ENCODE measurements around the gene APBB1. TPM values are rescaled to one million over a fixed set of nuclear protein-coding genes. Genes with fewer than 3 reads are reported as not detected.

APBB1 gene
- total and polyA plus RNA-seq, 2 of the 4 experiments (the other 2 are of a cell fraction) = 39.4 to 44.1 TPM

DNA sequence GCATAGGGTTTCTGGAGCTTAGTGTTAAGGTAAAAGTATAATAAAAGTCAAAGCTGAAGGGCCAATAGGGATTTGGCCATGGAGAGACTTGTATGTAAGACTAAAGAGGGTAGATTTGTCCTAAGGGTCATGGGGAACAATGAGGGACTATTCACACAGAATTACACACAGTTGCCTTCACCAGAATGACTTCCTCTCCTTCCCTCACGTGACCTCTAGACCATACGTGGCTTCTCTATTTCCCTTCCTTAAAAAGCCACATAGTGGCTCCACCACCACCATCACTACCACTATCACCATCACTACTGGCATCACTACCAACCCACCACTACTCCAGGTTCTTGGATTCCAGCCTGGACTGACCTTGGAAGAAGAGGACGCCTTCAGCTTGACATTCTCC, 19.1 kb upstream of the APBB1 start:
- no peak overlapping the region for H3K4ac ChIP-seq (ENCODE audit: low read depth, low read length)
- DNase-seq = no peak
- H2BK5ac ChIP-seq (ENCODE audit: low read depth, low read length, poor library complexity, severe bottlenecking) = no peak overlapping the region
- no peak overlapping the region for H3K4me2 ChIP-seq (ENCODE audit: low read depth, low read length)
- H3K18ac ChIP-seq (ENCODE audit: low read depth, low read length) = no peak overlapping the region
- no peak overlapping the region for H3K56ac ChIP-seq (ENCODE audit: extremely low read depth, insufficient read depth, low read length)
- H3K36me3 ChIP-seq (ENCODE audit: control insufficient read depth, insufficient read depth, low read length) = no peaks in the 10 kb centered on the region
- no peak overlapping the region for H2BK120ac ChIP-seq (ENCODE audit: low read depth, low read length)
- no peaks in the 10 kb centered on the region for H3K4me1 ChIP-seq (ENCODE audit: control insufficient read depth, insufficient read depth, low read length)
- H3K27ac ChIP-seq (ENCODE audit: insufficient read depth, low read length) = no peak overlapping the region
- no peaks in the 10 kb centered on the region for H3K9me1 ChIP-seq (ENCODE audit: insufficient read depth, low read length)
- H3K23ac ChIP-seq (ENCODE audit: low read depth, low read length) = no peak overlapping the region
- no peak overlapping the region for H3K4me3 ChIP-seq (ENCODE audit: insufficient read depth, low read depth, low read length)
- no peak overlapping the region for H2BK15ac ChIP-seq (ENCODE audit: low read depth, low read length)
- no CpG with 5 or more reads among the region's 3 CpGs for WGBS, 2 experiments (ENCODE audit: extremely low coverage in 2 of 2, insufficient read length in 1 of 2)
- H3K9me3 ChIP-seq (ENCODE audit: control insufficient read depth, insufficient read depth, low read length) = no peaks in the 10 kb centered on the region
- H4K20me1 ChIP-seq (ENCODE audit: insufficient read depth, low read length) = no peaks in the 10 kb centered on the region
- no peak overlapping the region for H3K9ac ChIP-seq (ENCODE audit: low read depth, low read length)
- no peak overlapping the region for H2AK9ac ChIP-seq (replicated peaks; ENCODE audit: low read depth, low read length, poor library complexity)
- no peak overlapping the region for H4K8ac ChIP-seq (ENCODE audit: low read depth in 2 of 2, low read length in 2 of 2)
- no peak overlapping the region for H2AFZ ChIP-seq (replicated peaks; ENCODE audit: low read length, poor library complexity)
- H2BK20ac ChIP-seq (ENCODE audit: low read depth, low read length) = no peak overlapping the region
- no TSS peak for BruUV-seq (replicated peaks)
- in situ Hi-C loops (cut with MboI; ENCODE audit: low sequenced_read_pairs) (no loop called here), dilution Hi-C loops (cut with HindIII; ENCODE audit: low sequenced_read_pairs, unreplicated experiment) (no loop called here), intact Hi-C loops (cut with micrococcal nuclease) (no loop called here)
- no peaks in the 10 kb centered on the region for H3K27me3 ChIP-seq (ENCODE audit: control insufficient read depth, insufficient read depth, low read length)
- no peak overlapping the region for H4K91ac ChIP-seq (ENCODE audit: insufficient read depth, low read depth, low read length)
- no peak overlapping the region for H2AK5ac ChIP-seq (ENCODE audit: low read depth, low read length)
- CTCF ChIA-PET = interaction anchor here (2.1 to 2.6 kb wide), 2 partner anchors 11 to 59 kb away, joined by 7 to 19 read pairs; no protein-coding TSS in a partner anchor
- ATAC-seq (ENCODE audit: low read depth) = no peak
- H4K5ac ChIP-seq (ENCODE audit: low read depth, low read length) = no peak overlapping the region
- H3K79me1 ChIP-seq (ENCODE audit: low read depth in 1 of 2, low read length in 2 of 2) = no peaks in the 10 kb centered on the region
- TF ChIP-seq RCOR1 (IDR thresholded peaks at IDR 0.05; ENCODE audit: insufficient replicate concordance, low read length) (no peak), RFX5 (IDR thresholded peaks at IDR 0.05; ENCODE audit: low read depth, low read length) (no peak), MAFK (IDR thresholded peaks at IDR 0.05; ENCODE audit: low read depth, low read length) (no peak), SMC3 (IDR thresholded peaks at IDR 0.05; ENCODE audit: low read depth, low read length) (no peak), NFE2L2 (IDR thresholded peaks at IDR 0.05; ENCODE audit: low read depth, low read length) (no peak), CEBPB (IDR thresholded peaks at IDR 0.05; ENCODE audit: low read depth, low read length) (no peak), MAZ (IDR thresholded peaks at IDR 0.05; ENCODE audit: borderline replicate concordance, low read depth, low read length) (no peak), POLR2A (IDR thresholded peaks at IDR 0.05; ENCODE audit: low read depth, low read length) (no peak), FOS (IDR thresholded peaks at IDR 0.05; ENCODE audit: low read depth, low read length) (no peak), BHLHE40 (IDR thresholded peaks at IDR 0.05; ENCODE audit: low read depth, low read length) (no peak), RAD21 (IDR thresholded peaks at IDR 0.05; ENCODE audit: low read length) (no peak), MXI1 (IDR thresholded peaks at IDR 0.05; ENCODE audit: borderline replicate concordance, low read depth, low read length) (no peak), CHD1 (IDR thresholded peaks at IDR 0.05; ENCODE audit: low read depth, low read length) (no peak)
- TF ChIP-seq, protein P1, sequence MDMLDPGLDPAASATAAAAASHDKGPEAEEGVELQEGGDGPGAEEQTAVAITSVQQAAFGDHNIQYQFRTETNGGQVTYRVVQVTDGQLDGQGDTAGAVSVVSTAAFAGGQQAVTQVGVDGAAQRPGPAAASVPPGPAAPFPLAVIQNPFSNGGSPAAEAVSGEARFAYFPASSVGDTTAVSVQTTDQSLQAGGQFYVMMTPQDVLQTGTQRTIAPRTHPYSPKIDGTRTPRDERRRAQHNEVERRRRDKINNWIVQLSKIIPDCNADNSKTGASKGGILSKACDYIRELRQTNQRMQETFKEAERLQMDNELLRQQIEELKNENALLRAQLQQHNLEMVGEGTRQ (IDR thresholded peaks at IDR 0.05; ENCODE audit: low read depth, low read length) = no peak
- TF ChIP-seq, protein P2, sequence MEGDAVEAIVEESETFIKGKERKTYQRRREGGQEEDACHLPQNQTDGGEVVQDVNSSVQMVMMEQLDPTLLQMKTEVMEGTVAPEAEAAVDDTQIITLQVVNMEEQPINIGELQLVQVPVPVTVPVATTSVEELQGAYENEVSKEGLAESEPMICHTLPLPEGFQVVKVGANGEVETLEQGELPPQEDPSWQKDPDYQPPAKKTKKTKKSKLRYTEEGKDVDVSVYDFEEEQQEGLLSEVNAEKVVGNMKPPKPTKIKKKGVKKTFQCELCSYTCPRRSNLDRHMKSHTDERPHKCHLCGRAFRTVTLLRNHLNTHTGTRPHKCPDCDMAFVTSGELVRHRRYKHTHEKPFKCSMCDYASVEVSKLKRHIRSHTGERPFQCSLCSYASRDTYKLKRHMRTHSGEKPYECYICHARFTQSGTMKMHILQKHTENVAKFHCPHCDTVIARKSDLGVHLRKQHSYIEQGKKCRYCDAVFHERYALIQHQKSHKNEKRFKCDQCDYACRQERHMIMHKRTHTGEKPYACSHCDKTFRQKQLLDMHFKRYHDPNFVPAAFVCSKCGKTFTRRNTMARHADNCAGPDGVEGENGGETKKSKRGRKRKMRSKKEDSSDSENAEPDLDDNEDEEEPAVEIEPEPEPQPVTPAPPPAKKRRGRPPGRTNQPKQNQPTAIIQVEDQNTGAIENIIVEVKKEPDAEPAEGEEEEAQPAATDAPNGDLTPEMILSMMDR (conservative IDR thresholded peaks at IDR 0.05; ENCODE audit: low read depth, low read length) = no peak
- TF ChIP-seq, protein P3, sequence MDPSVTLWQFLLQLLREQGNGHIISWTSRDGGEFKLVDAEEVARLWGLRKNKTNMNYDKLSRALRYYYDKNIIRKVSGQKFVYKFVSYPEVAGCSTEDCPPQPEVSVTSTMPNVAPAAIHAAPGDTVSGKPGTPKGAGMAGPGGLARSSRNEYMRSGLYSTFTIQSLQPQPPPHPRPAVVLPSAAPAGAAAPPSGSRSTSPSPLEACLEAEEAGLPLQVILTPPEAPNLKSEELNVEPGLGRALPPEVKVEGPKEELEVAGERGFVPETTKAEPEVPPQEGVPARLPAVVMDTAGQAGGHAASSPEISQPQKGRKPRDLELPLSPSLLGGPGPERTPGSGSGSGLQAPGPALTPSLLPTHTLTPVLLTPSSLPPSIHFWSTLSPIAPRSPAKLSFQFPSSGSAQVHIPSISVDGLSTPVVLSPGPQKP (IDR thresholded peaks at IDR 0.05; ENCODE audit: borderline replicate concordance, low read depth, low read length) = no peak
- H3K14ac ChIP-seq (replicated peaks; ENCODE audit: low read depth, low read length) = no peak overlapping the region
- POLR2A ChIA-PET (ENCODE audit: unreplicated experiment) = no interaction called here
